ENCODE results near the gene FAM120A. TPM values are rescaled to one million over a fixed set of nuclear protein-coding genes. Genes with fewer than 3 reads are reported as not detected.

The FAM120A gene
- polyA plus RNA-seq, 1 donor from 2014 or later = 8.9 TPM

DNA sequence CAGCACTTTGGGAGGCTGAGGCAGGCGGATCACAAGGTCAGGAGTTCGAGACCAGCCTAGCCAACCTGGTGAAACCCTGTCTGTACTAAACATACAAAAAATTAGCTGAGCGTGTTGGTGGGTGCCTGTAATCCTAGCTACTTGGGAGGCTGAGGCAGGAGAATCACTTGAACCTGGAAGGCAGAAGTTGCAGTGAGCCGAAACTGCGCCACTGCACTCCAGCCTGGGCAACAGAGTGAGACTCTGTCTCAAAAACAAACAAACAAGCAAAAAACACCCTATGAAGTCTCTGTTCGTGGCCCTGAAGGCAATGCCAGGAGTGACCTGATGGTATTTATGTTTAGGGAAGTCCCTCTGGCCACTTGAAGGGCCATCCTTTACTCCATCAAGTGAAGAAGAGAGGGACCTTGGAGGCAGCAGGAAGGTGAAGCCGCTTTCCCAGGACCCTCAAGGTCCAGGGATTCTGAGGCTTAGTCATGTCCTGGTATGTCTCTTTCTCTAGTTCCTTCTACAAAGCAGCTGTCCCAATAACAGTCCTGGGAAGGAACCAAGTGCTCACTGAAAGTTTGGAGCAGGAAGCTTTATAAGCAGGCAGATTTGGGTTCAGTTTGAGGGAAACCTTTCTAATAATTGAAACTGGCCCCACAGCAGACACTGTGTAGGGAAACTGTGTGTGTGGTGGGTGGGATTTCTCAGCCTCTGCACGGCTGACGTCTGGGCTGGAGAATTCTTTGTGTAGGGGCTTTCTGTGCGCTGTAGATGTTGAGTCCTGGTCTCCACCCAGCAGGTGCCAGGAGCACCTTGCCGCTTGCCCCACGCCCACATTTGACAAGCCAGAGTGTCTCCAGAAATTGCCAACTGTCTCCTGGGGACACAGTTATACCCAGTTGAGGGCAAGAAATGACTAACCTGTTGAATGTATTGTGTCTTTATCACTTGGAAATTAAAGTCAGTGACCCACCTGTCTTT, 137.4 kb downstream of the FAM120A start:
- H3K4me3 ChIP-seq (ENCODE audit: low read length) = no peak overlapping the region
- no peak overlapping the region for H2AFZ ChIP-seq (ENCODE audit: low read depth, low read length)
- TF ChIP-seq EP300 (conservative IDR thresholded peaks at IDR 0.05; ENCODE audit: poor library complexity, severe bottlenecking) = no peak
- TF ChIP-seq, protein P1, sequence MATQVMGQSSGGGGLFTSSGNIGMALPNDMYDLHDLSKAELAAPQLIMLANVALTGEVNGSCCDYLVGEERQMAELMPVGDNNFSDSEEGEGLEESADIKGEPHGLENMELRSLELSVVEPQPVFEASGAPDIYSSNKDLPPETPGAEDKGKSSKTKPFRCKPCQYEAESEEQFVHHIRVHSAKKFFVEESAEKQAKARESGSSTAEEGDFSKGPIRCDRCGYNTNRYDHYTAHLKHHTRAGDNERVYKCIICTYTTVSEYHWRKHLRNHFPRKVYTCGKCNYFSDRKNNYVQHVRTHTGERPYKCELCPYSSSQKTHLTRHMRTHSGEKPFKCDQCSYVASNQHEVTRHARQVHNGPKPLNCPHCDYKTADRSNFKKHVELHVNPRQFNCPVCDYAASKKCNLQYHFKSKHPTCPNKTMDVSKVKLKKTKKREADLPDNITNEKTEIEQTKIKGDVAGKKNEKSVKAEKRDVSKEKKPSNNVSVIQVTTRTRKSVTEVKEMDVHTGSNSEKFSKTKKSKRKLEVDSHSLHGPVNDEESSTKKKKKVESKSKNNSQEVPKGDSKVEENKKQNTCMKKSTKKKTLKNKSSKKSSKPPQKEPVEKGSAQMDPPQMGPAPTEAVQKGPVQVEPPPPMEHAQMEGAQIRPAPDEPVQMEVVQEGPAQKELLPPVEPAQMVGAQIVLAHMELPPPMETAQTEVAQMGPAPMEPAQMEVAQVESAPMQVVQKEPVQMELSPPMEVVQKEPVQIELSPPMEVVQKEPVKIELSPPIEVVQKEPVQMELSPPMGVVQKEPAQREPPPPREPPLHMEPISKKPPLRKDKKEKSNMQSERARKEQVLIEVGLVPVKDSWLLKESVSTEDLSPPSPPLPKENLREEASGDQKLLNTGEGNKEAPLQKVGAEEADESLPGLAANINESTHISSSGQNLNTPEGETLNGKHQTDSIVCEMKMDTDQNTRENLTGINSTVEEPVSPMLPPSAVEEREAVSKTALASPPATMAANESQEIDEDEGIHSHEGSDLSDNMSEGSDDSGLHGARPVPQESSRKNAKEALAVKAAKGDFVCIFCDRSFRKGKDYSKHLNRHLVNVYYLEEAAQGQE (IDR thresholded peaks at IDR 0.05; ENCODE audit: borderline replicate concordance) = no peak
- no peak for TF ChIP-seq TAF1 (IDR thresholded peaks at IDR 0.05; ENCODE audit: low read depth)
- no peak for TF ChIP-seq POLR2AphosphoS5 (IDR thresholded peaks at IDR 0.05)
- no peak for TF ChIP-seq RAD21 (conservative IDR thresholded peaks at IDR 0.05)
- TF ChIP-seq, protein P2, sequence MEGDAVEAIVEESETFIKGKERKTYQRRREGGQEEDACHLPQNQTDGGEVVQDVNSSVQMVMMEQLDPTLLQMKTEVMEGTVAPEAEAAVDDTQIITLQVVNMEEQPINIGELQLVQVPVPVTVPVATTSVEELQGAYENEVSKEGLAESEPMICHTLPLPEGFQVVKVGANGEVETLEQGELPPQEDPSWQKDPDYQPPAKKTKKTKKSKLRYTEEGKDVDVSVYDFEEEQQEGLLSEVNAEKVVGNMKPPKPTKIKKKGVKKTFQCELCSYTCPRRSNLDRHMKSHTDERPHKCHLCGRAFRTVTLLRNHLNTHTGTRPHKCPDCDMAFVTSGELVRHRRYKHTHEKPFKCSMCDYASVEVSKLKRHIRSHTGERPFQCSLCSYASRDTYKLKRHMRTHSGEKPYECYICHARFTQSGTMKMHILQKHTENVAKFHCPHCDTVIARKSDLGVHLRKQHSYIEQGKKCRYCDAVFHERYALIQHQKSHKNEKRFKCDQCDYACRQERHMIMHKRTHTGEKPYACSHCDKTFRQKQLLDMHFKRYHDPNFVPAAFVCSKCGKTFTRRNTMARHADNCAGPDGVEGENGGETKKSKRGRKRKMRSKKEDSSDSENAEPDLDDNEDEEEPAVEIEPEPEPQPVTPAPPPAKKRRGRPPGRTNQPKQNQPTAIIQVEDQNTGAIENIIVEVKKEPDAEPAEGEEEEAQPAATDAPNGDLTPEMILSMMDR (IDR thresholded peaks at IDR 0.05; ENCODE audit: poor library complexity, severe bottlenecking) = no peak
- TF ChIP-seq EZH2 (IDR thresholded peaks at IDR 0.05; ENCODE audit: borderline replicate concordance, insufficient read depth, low read length, poor library complexity, severe bottlenecking) = no peak
- TF ChIP-seq SMC3 (conservative IDR thresholded peaks at IDR 0.05; ENCODE audit: poor library complexity) = no peak
- no peak for TF ChIP-seq MXI1 (conservative IDR thresholded peaks at IDR 0.05; ENCODE audit: poor library complexity, severe bottlenecking)
- H3K27ac ChIP-seq (ENCODE audit: low read length) = no peak overlapping the region
- H3K9me2 ChIP-seq (ENCODE audit: insufficient read depth, low read length) = no peaks in the 10 kb centered on the region
- H3F3A ChIP-seq (ENCODE audit: insufficient read depth, low read length, poor library complexity, severe bottlenecking) = no peaks in the 10 kb centered on the region
- peaks cover 3% of the 10 kb centered on the region for H4K20me1 ChIP-seq (ENCODE audit: insufficient read depth)
- no peaks in the 10 kb centered on the region for H3K36me3 ChIP-seq (ENCODE audit: insufficient read depth, low read length)
- no peak overlapping the region for H3K4me2 ChIP-seq (ENCODE audit: low read length)
- peaks cover 51% of the 10 kb centered on the region for H3K79me2 ChIP-seq (replicated peaks; ENCODE audit: insufficient read depth, low read length)
- no peaks in the 10 kb centered on the region for H3K27me3 ChIP-seq (ENCODE audit: insufficient read depth, low read depth, low read length)
- no peak overlapping the region for H3K9ac ChIP-seq (ENCODE audit: low read length)
- H3K9me3 ChIP-seq (ENCODE audit: low read length) = no peaks in the 10 kb centered on the region

DNA sequence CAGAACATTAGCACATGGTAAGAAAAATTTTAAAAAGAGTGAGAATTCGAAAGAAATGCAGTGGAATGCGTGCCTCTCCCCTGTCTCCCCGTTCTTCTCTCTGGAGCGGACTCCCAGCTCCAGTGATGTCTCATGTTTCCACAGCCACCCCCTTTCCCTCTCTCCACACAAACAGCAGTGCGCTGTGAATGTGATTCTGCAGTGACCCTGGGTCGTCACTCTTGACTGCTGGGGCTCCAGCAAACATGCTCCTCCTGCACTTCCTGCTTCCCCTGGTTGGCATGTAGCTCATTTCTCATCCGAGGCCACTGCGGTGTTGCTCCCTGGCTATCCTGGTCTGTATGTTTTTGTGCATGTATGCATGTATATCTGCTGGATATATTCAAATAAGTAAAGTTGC, 138.2 kb downstream of the FAM120A start:
- Histone ChIP-seq H3K27me3 (ENCODE audit: insufficient read depth, low read depth, low read length) (no peaks in the 10 kb centered on the region), H3K4me2 (ENCODE audit: low read length) (no peak overlapping the region), H3K79me2 (replicated peaks; ENCODE audit: insufficient read depth, low read length) (peaks cover 54% of the 10 kb centered on the region), H4K20me1 (ENCODE audit: insufficient read depth) (peaks cover 3% of the 10 kb centered on the region), H3K9ac (ENCODE audit: low read length) (no peak overlapping the region), H3K9me3 (ENCODE audit: low read length) (no peaks in the 10 kb centered on the region), H3K4me3 (ENCODE audit: low read length) (no peak overlapping the region), H3F3A (ENCODE audit: insufficient read depth, low read length, poor library complexity, severe bottlenecking) (no peaks in the 10 kb centered on the region), H2AFZ (ENCODE audit: low read depth, low read length) (no peak overlapping the region), H3K9me2 (ENCODE audit: insufficient read depth, low read length) (no peaks in the 10 kb centered on the region), H3K27ac (ENCODE audit: low read length) (no peak overlapping the region), H3K36me3 (ENCODE audit: insufficient read depth, low read length) (no peaks in the 10 kb centered on the region)
- TF ChIP-seq, protein P1 (IDR thresholded peaks at IDR 0.05; ENCODE audit: borderline replicate concordance) = no peak
- TF ChIP-seq MXI1 (conservative IDR thresholded peaks at IDR 0.05; ENCODE audit: poor library complexity, severe bottlenecking) (no peak), TAF1 (IDR thresholded peaks at IDR 0.05; ENCODE audit: low read depth) (no peak), POLR2AphosphoS5 (IDR thresholded peaks at IDR 0.05) (no peak), EP300 (conservative IDR thresholded peaks at IDR 0.05; ENCODE audit: poor library complexity, severe bottlenecking) (no peak), EZH2 (IDR thresholded peaks at IDR 0.05; ENCODE audit: borderline replicate concordance, insufficient read depth, low read length, poor library complexity, severe bottlenecking) (no peak), RAD21 (conservative IDR thresholded peaks at IDR 0.05) (no peak), SMC3 (conservative IDR thresholded peaks at IDR 0.05; ENCODE audit: poor library complexity) (no peak)
- TF ChIP-seq, protein P2 (IDR thresholded peaks at IDR 0.05; ENCODE audit: poor library complexity, severe bottlenecking) = no peak

Data from neural cell (in vitro differentiated cells).